CD8-positive, alpha-beta memory T cell (primary cell): ENCODE data around the gene DGUOK. TPM values are rescaled to one million over a fixed set of nuclear protein-coding genes. Genes with fewer than 3 reads are reported as not detected.
A peak's percentile ranks its signal among the peaks of the same experiment; 100 is the strongest.

ENCODE experiments used
- CTCF ChIA-PET: fragments of 350-600 bp; sonication (Branson Sonifier 250); formaldehyde crosslinking; loops from one replicate; lab custom pipeline; 2021; ENCODE audit warnings: antibody characterized with exemption; lab: Charles Lee
- POLR2A ChIA-PET: fragments of 350-600 bp; sonication (Branson Sonifier 250); formaldehyde crosslinking; loops from one replicate; lab custom pipeline; 2021; ENCODE audit warnings: antibody characterized with exemption; lab: Charles Lee
- DNase-seq, 5 donors: peaks; one replicate each; pipeline versions ENCODE4 v3.0.0 to v3.0.0-alpha.2; 2020 to 2022; ENCODE audit warnings: mixed read lengths in 1 of 5
- H3K27ac ChIP-seq: one replicate; pipeline ENCODE4 v1.7.0; 2013; ENCODE audit warnings: low read depth, mild to moderate bottlenecking, low read length, moderate library complexity
- H3K27me3 ChIP-seq: 2 replicates; pipeline ENCODE4 v1.7.0; 2013; ENCODE audit warnings: low read length, mild to moderate bottlenecking; ENCODE audit not compliant: insufficient read depth, poor library complexity, severe bottlenecking
- H3K36me3 ChIP-seq: 2 replicates; pipeline ENCODE4 v1.7.0; 2013; ENCODE audit warnings: mild to moderate bottlenecking, low read length, moderate library complexity; ENCODE audit not compliant: insufficient read depth
- H3K4me1 ChIP-seq: 2 replicates; pipeline ENCODE4 v1.7.0; 2013; ENCODE audit warnings: mild to moderate bottlenecking, low read length, moderate library complexity; ENCODE audit not compliant: insufficient read depth
- H3K4me3 ChIP-seq: 2 replicates; pipeline ENCODE4 v1.7.0; 2013; ENCODE audit warnings: mild to moderate bottlenecking, low read length
- H3K9me3 ChIP-seq: 2 replicates; pipeline ENCODE4 v1.7.0; 2013; ENCODE audit warnings: mild to moderate bottlenecking, low read length
- H3K27ac Mint-ChIP-seq, 8 donors: one replicate each; pipeline ENCODE4 v1.8.0; 2020 to 2021; ENCODE audit warnings: mixed read lengths in 8 of 8, mild to moderate bottlenecking in 6 of 8, inconsistent platforms in 3 of 8, moderate library complexity in 3 of 8
- H3K27me3 Mint-ChIP-seq, 2 donors: one replicate each; pipeline ENCODE4 v1.8.0; 2020 to 2021; ENCODE audit warnings: mixed read lengths in 2 of 2, mild to moderate bottlenecking in 1 of 2, moderate library complexity in 1 of 2
- H3K36me3 Mint-ChIP-seq, 3 donors: one replicate each; pipeline ENCODE4 v1.8.0; 2020 to 2021; ENCODE audit warnings: mixed read lengths in 3 of 3, inconsistent platforms in 1 of 3, mild to moderate bottlenecking in 1 of 3
- H3K4me1 Mint-ChIP-seq, 3 donors: one replicate each; pipeline ENCODE4 v1.8.0; 2020 to 2021; ENCODE audit warnings: mixed read lengths in 3 of 3, inconsistent platforms in 1 of 3, mild to moderate bottlenecking in 1 of 3
- H3K4me3 Mint-ChIP-seq, 7 donors: one replicate each; pipeline ENCODE4 v1.8.0; 2020 to 2021; ENCODE audit warnings: mixed read lengths in 7 of 7, mild to moderate bottlenecking in 6 of 7, moderate library complexity in 4 of 7, inconsistent platforms in 2 of 7
- H3K9me3 Mint-ChIP-seq, 5 donors: one replicate each; pipeline ENCODE4 v1.8.0; 2020 to 2022; ENCODE audit warnings: mixed read lengths in 5 of 5, mild to moderate bottlenecking in 3 of 5, moderate library complexity in 2 of 5, inconsistent platforms in 1 of 5
- polyA plus RNA-seq: library from polyadenylated mRNA; unstranded; fragments of 300-500 nt; fragmentation: Illumina TruSeq; gene quantifications from one replicate; pipeline ENCODE4 v1.2.3, GENCODE V29; 2021
- total RNA-seq, 2 experiments: library from RNA; stranded (reverse); gene quantifications; one replicate each; pipeline ENCODE4 v1.2.3, GENCODE V29; 2021

Gene DGUOK
- total and polyA plus RNA-seq, 3 experiments from 2014 or later, result 96.6 to 188 (median 98.8) TPM

- no peak overlapping the region for H3K27ac ChIP-seq
- peaks cover 5% of the 10 kb centered on the region for H3K4me1 ChIP-seq
- no peaks in the 10 kb centered on the region for H3K27me3 ChIP-seq
- H3K9me3 ChIP-seq, result no peaks in the 10 kb centered on the region
- ChIA-PET POLR2A (no interaction called here), CTCF (interaction anchor here (2.2 kb wide), 1 partner anchor 23 kb away, joined by 5 read pairs; no protein-coding TSS in a partner anchor)
- no peak for DNase-seq
- Mint-ChIP-seq H3K4me3 (peak overlapping the region in 3 of 7 donors; percentile 0 to 40 (median 3)), H3K4me1 (peaks cover 21 to 33% (median 30%) of the 10 kb centered on the region in 3 donors), H3K27me3 (no peaks in the 10 kb centered on the region), H3K36me3 (peaks cover 4 to 12% (median 9%) of the 10 kb centered on the region in 3 donors), H3K9me3 (peaks cover 0 to 3% (median 0%) of the 10 kb centered on the region in 5 donors), H3K27ac (peak overlapping the region in 7 of 8 donors; percentile 3 to 67 (median 51))
- peaks cover 6% of the 10 kb centered on the region for H3K36me3 ChIP-seq
- no peak overlapping the region for H3K4me3 ChIP-seq
Measured at GRCh38 chr2:73964223-73964622, 37.5 kb downstream of the DGUOK start.

- peaks cover 24 to 40% (median 35%) of the 10 kb centered on the region in 3 donors for H3K4me1 Mint-ChIP-seq
- CTCF ChIA-PET, result interaction anchor here (2.2 kb wide), 1 partner anchor 22 kb away, joined by 5 read pairs; no protein-coding TSS in a partner anchor
Measured at GRCh38 chr2:73965053-73965452, 38.4 kb downstream of the DGUOK start.

GRCh38 chr2:73968357-73968937 lies 41.8 kb downstream of the DGUOK start:
- Mint-ChIP-seq H3K27me3 (no peaks in the 10 kb centered on the region), H3K27ac (peak overlapping the region in 2 of 8 donors; percentile 26 to 88), H3K4me1 (peaks cover 42 to 65% (median 59%) of the 10 kb centered on the region in 3 donors), H3K36me3 (no peaks in the 10 kb centered on the region), H3K4me3 (no peak overlapping the region), H3K9me3 (no peaks in the 10 kb centered on the region)
- Histone ChIP-seq H3K9me3 (no peaks in the 10 kb centered on the region), H3K27me3 (no peaks in the 10 kb centered on the region), H3K27ac (no peak overlapping the region), H3K4me3 (no peak overlapping the region), H3K36me3 (no peaks in the 10 kb centered on the region), H3K4me1 (peaks cover 41% of the 10 kb centered on the region)
- no peak for DNase-seq
- ChIA-PET POLR2A (interaction anchor here (1.0 kb wide), 1 partner anchor 35 kb away, joined by 7 read pairs; no protein-coding TSS in a partner anchor), CTCF (interaction anchor here (1.1 to 4.0 kb wide), 2 partner anchors 11 to 19 kb away, joined by 3 to 16 read pairs; no protein-coding TSS in a partner anchor)

More at GRCh38 chr2:73965053-73965452, 38.4 kb downstream of the DGUOK start:
- Histone ChIP-seq H3K27me3 (no peaks in the 10 kb centered on the region), H3K9me3 (no peaks in the 10 kb centered on the region), H3K27ac (no peak overlapping the region), H3K4me3 (no peak overlapping the region), H3K36me3 (no peaks in the 10 kb centered on the region), H3K4me1 (peaks cover 13% of the 10 kb centered on the region)
- POLR2A ChIA-PET, result no interaction called here
- Mint-ChIP-seq H3K4me3 (no peak overlapping the region), H3K9me3 (peaks cover 0 to 3% (median 0%) of the 10 kb centered on the region in 5 donors), H3K36me3 (peaks cover 2 to 5% (median 4%) of the 10 kb centered on the region in 3 donors), H3K27me3 (no peaks in the 10 kb centered on the region), H3K27ac (peak overlapping the region in 2 of 8 donors; percentile 52 to 64)
- no peak for DNase-seq

DNA sequence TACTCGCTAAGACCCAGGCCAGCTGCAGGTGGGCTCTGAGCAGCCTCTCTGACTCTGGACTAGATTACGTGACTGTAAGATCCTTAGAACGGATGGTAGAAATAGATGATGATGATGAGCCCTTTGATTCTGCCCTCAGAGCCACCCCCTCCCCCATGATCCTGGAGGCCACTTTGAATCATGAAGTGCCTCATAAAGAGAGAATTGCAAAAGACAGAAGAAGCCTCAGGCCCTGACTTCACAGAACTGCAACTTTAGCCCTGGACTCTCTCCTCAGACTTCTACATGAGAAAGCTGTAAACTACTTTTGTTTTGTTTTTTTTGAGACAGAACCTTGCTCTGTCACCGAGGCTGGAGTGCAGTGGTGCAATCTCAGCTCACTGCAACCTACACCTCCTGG lies 42.7 kb downstream of the DGUOK start:
- no peak overlapping the region for H3K4me3 ChIP-seq
- no peak for DNase-seq
- POLR2A ChIA-PET, result interaction anchor here (1.1 kb wide), 1 partner anchor 42 kb away, joined by 3 read pairs; no protein-coding TSS in a partner anchor
- H3K9me3 Mint-ChIP-seq, result no peaks in the 10 kb centered on the region
- no peaks in the 10 kb centered on the region for H3K27me3 Mint-ChIP-seq
- peaks cover 41% of the 10 kb centered on the region for H3K4me1 ChIP-seq
- no peaks in the 10 kb centered on the region for H3K9me3 ChIP-seq
- H3K27ac Mint-ChIP-seq, result peak overlapping the region in 7 of 8 donors; percentile 6 to 97 (median 68)
- no peaks in the 10 kb centered on the region for H3K36me3 ChIP-seq
- no peaks in the 10 kb centered on the region for H3K27me3 ChIP-seq
- H3K4me3 Mint-ChIP-seq, result no peak overlapping the region
- no peak overlapping the region for H3K27ac ChIP-seq
- H3K36me3 Mint-ChIP-seq, result no peaks in the 10 kb centered on the region
- H3K4me1 Mint-ChIP-seq, result peaks cover 33 to 55% (median 50%) of the 10 kb centered on the region in 3 donors
- CTCF ChIA-PET, result interaction anchor here (4.0 kb wide), 1 partner anchor 18 kb away, joined by 16 read pairs; no protein-coding TSS in a partner anchor

GRCh38 chr2:73970141-73970803 lies 43.6 kb downstream of the DGUOK start:
- Mint-ChIP-seq H3K4me1 (peaks cover 27 to 47% (median 41%) of the 10 kb centered on the region in 3 donors), H3K27me3 (no peaks in the 10 kb centered on the region), H3K9me3 (no peaks in the 10 kb centered on the region), H3K4me3 (peak overlapping the region; percentile 54 to 80 (median 76)), H3K27ac (peak overlapping the region; percentile 86 to 97 (median 94)), H3K36me3 (no peaks in the 10 kb centered on the region)
- Histone ChIP-seq H3K4me3 (no peak overlapping the region), H3K9me3 (no peaks in the 10 kb centered on the region), H3K27me3 (no peaks in the 10 kb centered on the region), H3K27ac (peak overlapping the region; percentile 13), H3K4me1 (peaks cover 41% of the 10 kb centered on the region), H3K36me3 (no peaks in the 10 kb centered on the region)
- DNase-seq, result no peak
- CTCF ChIA-PET, result interaction anchor here (0.8 to 4.0 kb wide), 3 partner anchors 12 to 112 kb away, joined by 3 to 16 read pairs (median 3); no protein-coding TSS in a partner anchor
- POLR2A ChIA-PET, result interaction anchor here (0.6 to 1.4 kb wide), 9 partner anchors 7 to 43 kb away, joined by 3 to 5 read pairs (median 4); no protein-coding TSS in a partner anchor

DNA sequence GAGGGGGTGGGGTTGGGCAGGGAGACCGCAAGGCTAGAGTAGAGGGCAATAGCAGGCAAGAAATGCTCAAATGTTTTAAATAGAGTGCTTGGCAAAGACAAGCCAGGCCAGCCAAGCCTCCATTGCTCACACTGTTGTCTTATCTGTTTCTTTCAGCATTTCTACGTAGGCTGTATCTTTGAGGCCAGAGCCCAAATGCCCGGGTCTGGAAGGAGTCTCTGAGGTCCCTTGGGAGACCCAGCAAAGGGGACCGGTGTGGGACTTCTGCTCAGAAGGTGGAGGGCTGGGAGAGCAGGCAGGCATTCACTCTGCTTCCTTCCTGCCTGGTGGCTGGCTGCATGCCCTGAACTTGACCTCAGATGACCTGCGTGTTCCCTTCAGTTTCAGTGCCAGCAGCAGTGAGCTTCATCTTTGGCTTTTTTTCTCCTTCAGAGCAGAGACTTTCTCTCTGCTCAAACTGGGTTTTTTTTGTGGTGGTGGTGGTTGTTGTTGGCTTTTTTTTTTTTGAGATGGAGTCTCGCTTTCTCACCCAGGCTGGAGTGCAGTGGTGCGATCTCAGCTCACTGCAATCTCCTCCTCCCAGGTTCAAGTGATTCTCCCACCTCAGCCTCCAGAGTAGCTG lies 44.3 kb downstream of the DGUOK start:
- Mint-ChIP-seq H3K9me3 (no peaks in the 10 kb centered on the region), H3K27me3 (no peaks in the 10 kb centered on the region)

GRCh38 chr2:73971722-73972121 lies 45.0 kb downstream of the DGUOK start:
- peak overlapping the region; percentile 54 to 80 (median 76) for H3K4me3 Mint-ChIP-seq
- H3K4me1 ChIP-seq, result peaks cover 41% of the 10 kb centered on the region
- ChIA-PET POLR2A (interaction anchor here (0.6 to 1.4 kb wide), 3 partner anchors 15 to 40 kb away, joined by 3 to 5 read pairs (median 3); no protein-coding TSS in a partner anchor), CTCF (interaction anchor here (1.3 to 4.0 kb wide), 2 partner anchors 15 to 64 kb away, joined by 3 to 16 read pairs; no protein-coding TSS in a partner anchor)
- H3K4me3 ChIP-seq, result no peak overlapping the region
- no peaks in the 10 kb centered on the region for H3K27me3 Mint-ChIP-seq
- H3K9me3 Mint-ChIP-seq, result no peaks in the 10 kb centered on the region
- no peaks in the 10 kb centered on the region for H3K36me3 Mint-ChIP-seq
- no peaks in the 10 kb centered on the region for H3K27me3 ChIP-seq
- H3K9me3 ChIP-seq, result no peaks in the 10 kb centered on the region
- peak overlapping the region; percentile 51 to 97 (median 91) for H3K27ac Mint-ChIP-seq
- no peak for DNase-seq
- no peaks in the 10 kb centered on the region for H3K36me3 ChIP-seq
- peak overlapping the region; percentile 13 for H3K27ac ChIP-seq
- H3K4me1 Mint-ChIP-seq, result peaks cover 29 to 47% (median 45%) of the 10 kb centered on the region in 3 donors

More for the DNA sequence above, 44.3 kb downstream of the DGUOK start:
- Histone ChIP-seq H3K4me3 (peak overlapping the region; percentile 10), H3K27ac (peak overlapping the region; percentile 13), H3K4me1 (peaks cover 41% of the 10 kb centered on the region), H3K27me3 (no peaks in the 10 kb centered on the region), H3K9me3 (no peaks in the 10 kb centered on the region), H3K36me3 (no peaks in the 10 kb centered on the region)
- H3K4me1 Mint-ChIP-seq, result peaks cover 29 to 47% (median 45%) of the 10 kb centered on the region in 3 donors
- ChIA-PET CTCF (interaction anchor here (0.8 to 4.0 kb wide), 4 partner anchors 12 to 113 kb away, joined by 3 to 16 read pairs (median 3); no protein-coding TSS in a partner anchor), POLR2A (interaction anchor here (0.6 to 1.4 kb wide), 9 partner anchors 8 to 41 kb away, joined by 3 to 5 read pairs (median 4); no protein-coding TSS in a partner anchor)
- DNase-seq, result peak; percentile 37 to 78 (median 70)
- H3K27ac Mint-ChIP-seq, result peak overlapping the region; percentile 86 to 97 (median 94)
- no peaks in the 10 kb centered on the region for H3K36me3 Mint-ChIP-seq
- H3K4me3 Mint-ChIP-seq, result peak overlapping the region; percentile 54 to 80 (median 76)
